ENCODE data around the gene UBE3D. TPM values are rescaled to one million over a fixed set of nuclear protein-coding genes. Genes with fewer than 3 reads are reported as not detected.

The UBE3D gene
- 7.8 TPM for polyA plus RNA-seq
- long read RNA-seq, donor 1: 0 reads
- long read RNA-seq, donor 2: 0 reads
- long read RNA-seq, donor 3, partial matches to known transcripts: 0 of 9 reads
- long read RNA-seq, donor 3, other reads (novel, unspliced or antisense): 8 of 9 reads
- long read RNA-seq, donor 4: 0 reads
- long read RNA-seq, donor 5, partial matches to known transcripts: 0 of 1 reads
- long read RNA-seq, donor 5, other reads (novel, unspliced or antisense): 0 of 1 reads
- long read RNA-seq, donor 6, partial matches to known transcripts: 0 of 3 reads
- long read RNA-seq, donor 6, other reads (novel, unspliced or antisense): 0 of 3 reads
- long read RNA-seq, donor 7, partial matches to known transcripts: 0 of 1 reads
- long read RNA-seq, donor 7, other reads (novel, unspliced or antisense): 0 of 1 reads
- long read RNA-seq, donor 8, partial matches to known transcripts: 0 of 2 reads
- long read RNA-seq, donor 8, other reads (novel, unspliced or antisense): 0 of 2 reads
- long read RNA-seq, donor 9, partial matches to known transcripts: 0 of 4 reads
- long read RNA-seq, donor 9, other reads (novel, unspliced or antisense): 0 of 4 reads
- long read RNA-seq, donor 10, partial matches to known transcripts: 0 of 4 reads
- long read RNA-seq, donor 10, other reads (novel, unspliced or antisense): 0 of 4 reads
- long read RNA-seq, donor 11, partial matches to known transcripts: 0 of 2 reads
- long read RNA-seq, donor 11, other reads (novel, unspliced or antisense): 0 of 2 reads

GRCh38 chr6:83065511-83066192 is at the start of gene UBE3D:
UBE3D (minus strand) TSS chr6:83065841; CDS start chr6:83065718, 123 bp downstream.
- peak; percentile 90 to 91 for DNase-seq
- Histone ChIP-seq H3K4me1 (ENCODE audit: control insufficient read depth, insufficient read depth, low read length) (peaks cover 4% of the 10 kb centered on the region), H3K27ac (ENCODE audit: low read length) (peak within 1 kb of the TSS; percentile 45), H3K4me3 (ENCODE audit: low read length) (peak within 1 kb of the TSS; percentile 85), H3K27me3 (ENCODE audit: control insufficient read depth, insufficient read depth, low read length) (no peaks in the 10 kb centered on the region), H3K9me3 (ENCODE audit: control insufficient read depth, low read depth, low read length) (no peaks in the 10 kb centered on the region), H3K36me3 (ENCODE audit: control insufficient read depth, insufficient read depth, low read length) (no peaks in the 10 kb centered on the region)
- no CpG with 5 or more reads among the region's 48 CpGs for WGBS (ENCODE audit: insufficient coverage, low lambda C conversion rate)

- no peaks in the 10 kb centered on the region for H3K4me1 ChIP-seq (ENCODE audit: control insufficient read depth, insufficient read depth, low read length)
- peaks cover 14% of the 10 kb centered on the region for H3K36me3 ChIP-seq (ENCODE audit: control insufficient read depth, insufficient read depth, low read length)
- no peaks in the 10 kb centered on the region for H3K27me3 ChIP-seq (ENCODE audit: control insufficient read depth, insufficient read depth, low read length)
- no peak overlapping the region for H3K27ac ChIP-seq (ENCODE audit: low read length)
- no peak for DNase-seq
- H3K4me3 ChIP-seq (ENCODE audit: low read length): no peak overlapping the region
- H3K9me3 ChIP-seq (ENCODE audit: control insufficient read depth, low read depth, low read length): no peaks in the 10 kb centered on the region
- WGBS (ENCODE audit: insufficient coverage, low lambda C conversion rate): no CpG with 5 or more reads among the region's 1 CpG
Observed at GRCh38 chr6:83114164-83114563, 48.5 kb upstream of the UBE3D start.

- DNase-seq: no peak
- Histone ChIP-seq H3K4me3 (ENCODE audit: low read length) (no peak overlapping the region), H3K4me1 (ENCODE audit: control insufficient read depth, insufficient read depth, low read length) (no peaks in the 10 kb centered on the region), H3K9me3 (ENCODE audit: control insufficient read depth, low read depth, low read length) (no peaks in the 10 kb centered on the region), H3K27ac (ENCODE audit: low read length) (no peak overlapping the region), H3K36me3 (ENCODE audit: control insufficient read depth, insufficient read depth, low read length) (peaks cover 15% of the 10 kb centered on the region), H3K27me3 (ENCODE audit: control insufficient read depth, insufficient read depth, low read length) (no peaks in the 10 kb centered on the region)
- 20% methylated on average over 1 of the region's 4 CpGs for WGBS (ENCODE audit: insufficient coverage, low lambda C conversion rate)
Observed at GRCh38 chr6:83113258-83113657, 47.6 kb upstream of the UBE3D start.

- Histone ChIP-seq H3K9me3 (ENCODE audit: control insufficient read depth, low read depth, low read length) (no peaks in the 10 kb centered on the region), H3K4me3 (ENCODE audit: low read length) (no peak overlapping the region), H3K36me3 (ENCODE audit: control insufficient read depth, insufficient read depth, low read length) (peaks cover 14% of the 10 kb centered on the region), H3K27me3 (ENCODE audit: control insufficient read depth, insufficient read depth, low read length) (no peaks in the 10 kb centered on the region), H3K27ac (ENCODE audit: low read length) (no peak overlapping the region), H3K4me1 (ENCODE audit: control insufficient read depth, insufficient read depth, low read length) (no peaks in the 10 kb centered on the region)
- DNase-seq: no peak
- WGBS (ENCODE audit: insufficient coverage, low lambda C conversion rate): no CpG with 5 or more reads among the region's 1 CpG
Observed at GRCh38 chr6:83108378-83108777, 42.7 kb upstream of the UBE3D start.

- WGBS (ENCODE audit: insufficient coverage, low lambda C conversion rate): no CpG with 5 or more reads among the region's 3 CpGs
- no peaks in the 10 kb centered on the region for H3K27me3 ChIP-seq (ENCODE audit: control insufficient read depth, insufficient read depth, low read length)
- H3K4me3 ChIP-seq (ENCODE audit: low read length): no peak overlapping the region
- peaks cover 9% of the 10 kb centered on the region for H3K36me3 ChIP-seq (ENCODE audit: control insufficient read depth, insufficient read depth, low read length)
- H3K9me3 ChIP-seq (ENCODE audit: control insufficient read depth, low read depth, low read length): no peaks in the 10 kb centered on the region
- no peak overlapping the region for H3K27ac ChIP-seq (ENCODE audit: low read length)
- H3K4me1 ChIP-seq (ENCODE audit: control insufficient read depth, insufficient read depth, low read length): no peaks in the 10 kb centered on the region
- no peak for DNase-seq
Observed at GRCh38 chr6:83098589-83098988, 32.9 kb upstream of the UBE3D start.

- WGBS (ENCODE audit: insufficient coverage, low lambda C conversion rate): no CpG with 5 or more reads among the region's 1 CpG
- H3K27ac ChIP-seq (ENCODE audit: low read length): no peak overlapping the region
Observed at GRCh38 chr6:83097675-83098074, 32.0 kb upstream of the UBE3D start.

GRCh38 chr6:83097204-83097603 is 31.6 kb upstream of the UBE3D start:
- H3K27ac ChIP-seq (ENCODE audit: low read length): no peak overlapping the region
- H3K36me3 ChIP-seq (ENCODE audit: control insufficient read depth, insufficient read depth, low read length): peaks cover 9% of the 10 kb centered on the region
- WGBS (ENCODE audit: insufficient coverage, low lambda C conversion rate): 89% methylated on average over 1 of the region's 2 CpGs
- no peak for DNase-seq
- H3K27me3 ChIP-seq (ENCODE audit: control insufficient read depth, insufficient read depth, low read length): no peaks in the 10 kb centered on the region
- no peaks in the 10 kb centered on the region for H3K4me1 ChIP-seq (ENCODE audit: control insufficient read depth, insufficient read depth, low read length)
- no peaks in the 10 kb centered on the region for H3K9me3 ChIP-seq (ENCODE audit: control insufficient read depth, low read depth, low read length)
- no peak overlapping the region for H3K4me3 ChIP-seq (ENCODE audit: low read length)

More at GRCh38 chr6:83097675-83098074, 32.0 kb upstream of the UBE3D start:
- Histone ChIP-seq H3K4me3 (ENCODE audit: low read length) (no peak overlapping the region), H3K36me3 (ENCODE audit: control insufficient read depth, insufficient read depth, low read length) (peaks cover 9% of the 10 kb centered on the region), H3K4me1 (ENCODE audit: control insufficient read depth, insufficient read depth, low read length) (no peaks in the 10 kb centered on the region), H3K9me3 (ENCODE audit: control insufficient read depth, low read depth, low read length) (no peaks in the 10 kb centered on the region), H3K27me3 (ENCODE audit: control insufficient read depth, insufficient read depth, low read length) (no peaks in the 10 kb centered on the region)
- DNase-seq: no peak

GRCh38 chr6:83096791-83097190 is 31.1 kb upstream of the UBE3D start:
- H3K9me3 ChIP-seq (ENCODE audit: control insufficient read depth, low read depth, low read length): no peaks in the 10 kb centered on the region
- no peak overlapping the region for H3K27ac ChIP-seq (ENCODE audit: low read length)
- no peak for DNase-seq
- H3K27me3 ChIP-seq (ENCODE audit: control insufficient read depth, insufficient read depth, low read length): no peaks in the 10 kb centered on the region
- H3K4me3 ChIP-seq (ENCODE audit: low read length): no peak overlapping the region
- peaks cover 8% of the 10 kb centered on the region for H3K36me3 ChIP-seq (ENCODE audit: control insufficient read depth, insufficient read depth, low read length)
- 100% methylated on average over 1 of the region's 2 CpGs for WGBS (ENCODE audit: insufficient coverage, low lambda C conversion rate)
- H3K4me1 ChIP-seq (ENCODE audit: control insufficient read depth, insufficient read depth, low read length): no peaks in the 10 kb centered on the region

GRCh38 chr6:83092756-83093399 is 27.2 kb upstream of the UBE3D start:
- H3K4me3 ChIP-seq (ENCODE audit: low read length): no peak overlapping the region
- WGBS (ENCODE audit: insufficient coverage, low lambda C conversion rate): 93% methylated on average over 2 of the region's 3 CpGs
- no peaks in the 10 kb centered on the region for H3K4me1 ChIP-seq (ENCODE audit: control insufficient read depth, insufficient read depth, low read length)
- no peaks in the 10 kb centered on the region for H3K36me3 ChIP-seq (ENCODE audit: control insufficient read depth, insufficient read depth, low read length)
- H3K27me3 ChIP-seq (ENCODE audit: control insufficient read depth, insufficient read depth, low read length): no peaks in the 10 kb centered on the region
- H3K9me3 ChIP-seq (ENCODE audit: control insufficient read depth, low read depth, low read length): no peaks in the 10 kb centered on the region
- H3K27ac ChIP-seq (ENCODE audit: low read length): no peak overlapping the region
- no peak for DNase-seq

GRCh38 chr6:83086751-83087150 is 21.1 kb upstream of the UBE3D start:
- no peak for DNase-seq
- Histone ChIP-seq H3K4me1 (ENCODE audit: control insufficient read depth, insufficient read depth, low read length) (no peaks in the 10 kb centered on the region), H3K36me3 (ENCODE audit: control insufficient read depth, insufficient read depth, low read length) (no peaks in the 10 kb centered on the region), H3K27ac (ENCODE audit: low read length) (no peak overlapping the region), H3K27me3 (ENCODE audit: control insufficient read depth, insufficient read depth, low read length) (no peaks in the 10 kb centered on the region), H3K9me3 (ENCODE audit: control insufficient read depth, low read depth, low read length) (no peaks in the 10 kb centered on the region), H3K4me3 (ENCODE audit: low read length) (no peak overlapping the region)
- WGBS (ENCODE audit: insufficient coverage, low lambda C conversion rate): 100% methylated on average over 2 of the region's 2 CpGs

Measured in large intestine (tissue), 12 donors.